Liver (tissue), 9 donors: Measurements from ENCODE around the gene SCAF1. TPM values are rescaled to one million over a fixed set of nuclear protein-coding genes. Genes with fewer than 3 reads are reported as not detected.

ENCODE experiments used
- DNase-seq: peaks from one replicate; pipeline ENCODE4 v3.0.0-alpha.2; 2017; ENCODE audit warnings: low spot score
- H3K27ac ChIP-seq, 2 donors: one replicate each; pipeline ENCODE4 v1.7.0; 2013; ENCODE audit warnings: inconsistent platforms in 2 of 2, low read length in 2 of 2, control low read depth in 1 of 2, low read depth in 1 of 2, mild to moderate bottlenecking in 1 of 2
- H3K27me3 ChIP-seq, 4 donors: one replicate each; pipeline versions ENCODE4 v1.6.1 to v1.7.0; 2013; ENCODE audit warnings: low read length in 3 of 4, inconsistent platforms in 1 of 4, mild to moderate bottlenecking in 1 of 4, moderate library complexity in 1 of 4; ENCODE audit not compliant: control insufficient read depth in 4 of 4, insufficient read depth in 4 of 4
- H3K36me3 ChIP-seq, 4 donors: one replicate each; pipeline versions ENCODE4 v1.6.1 to v1.7.0; 2013; ENCODE audit warnings: low read length in 3 of 4, mild to moderate bottlenecking in 3 of 4, low read depth in 1 of 4, moderate library complexity in 1 of 4; ENCODE audit not compliant: control insufficient read depth in 4 of 4, insufficient read depth in 3 of 4
- H3K4me1 ChIP-seq, 4 donors: one replicate each; pipeline versions ENCODE4 v1.6.1 to v1.7.0; 2013; ENCODE audit warnings: low read length in 3 of 4, mild to moderate bottlenecking in 3 of 4, moderate library complexity in 1 of 4; ENCODE audit not compliant: control insufficient read depth in 4 of 4, insufficient read depth in 4 of 4
- H3K4me3 ChIP-seq, 3 donors: one replicate each; pipeline versions ENCODE4 v1.6.1 to v1.7.0; 2013; ENCODE audit warnings: low read length in 3 of 3, control low read depth in 1 of 3, low read depth in 1 of 3, mild to moderate bottlenecking in 1 of 3
- H3K9ac ChIP-seq, 2 donors: one replicate each; pipeline ENCODE4 v1.7.0; 2013; ENCODE audit warnings: low read length in 2 of 2, mild to moderate bottlenecking in 2 of 2, moderate library complexity in 2 of 2, control low read depth in 1 of 2, low read depth in 1 of 2
- H3K9me3 ChIP-seq, 4 donors: one replicate each; pipeline versions ENCODE4 v1.6.1 to v1.7.0; 2013; ENCODE audit warnings: low read length in 3 of 4; ENCODE audit not compliant: control insufficient read depth in 4 of 4
- ATF3 ChIP-seq: IDR thresholded peaks from 2 replicates; pipeline ENCODE4 v1.6.1; 2016; ENCODE audit warnings: antibody characterized with exemption
- FOXA1 ChIP-seq: IDR thresholded peaks from 2 replicates; pipeline ENCODE4 v1.6.1; 2016; ENCODE audit warnings: antibody characterized with exemption
- FOXA2 ChIP-seq: IDR thresholded peaks from 2 replicates; pipeline ENCODE4 v1.6.1; 2016; ENCODE audit warnings: antibody characterized with exemption
- HNF4A ChIP-seq, 2 donors: conservative IDR thresholded peaks; 2 replicates each; pipeline ENCODE4 v1.6.1; 2016; ENCODE audit warnings: antibody characterized with exemption in 2 of 2, mild to moderate bottlenecking in 2 of 2
- HNF4G ChIP-seq: IDR thresholded peaks from 2 replicates; pipeline ENCODE4 v1.6.1; 2016; ENCODE audit warnings: antibody characterized with exemption
- JUND ChIP-seq, 2 donors: IDR thresholded peaks; 2 replicates each; pipeline ENCODE4 v1.6.1; 2016; ENCODE audit warnings: antibody characterized with exemption in 2 of 2
- RAD21 ChIP-seq, 2 donors: IDR thresholded peaks; 2 replicates each; pipeline ENCODE4 v1.6.1; 2016; ENCODE audit warnings: antibody characterized with exemption in 2 of 2, mild to moderate bottlenecking in 2 of 2
- REST ChIP-seq: IDR thresholded peaks from 2 replicates; pipeline ENCODE4 v1.6.1; 2016; ENCODE audit warnings: antibody characterized with exemption, mild to moderate bottlenecking
- RXRA ChIP-seq, 2 donors: IDR thresholded peaks; 2 replicates each; pipeline ENCODE4 v1.6.1; 2017 to 2018; ENCODE audit warnings: antibody characterized with exemption in 2 of 2, mild to moderate bottlenecking in 1 of 2
- SP1 ChIP-seq: IDR thresholded peaks from 2 replicates; pipeline ENCODE4 v1.6.1; 2018; ENCODE audit warnings: antibody characterized with exemption, mild to moderate bottlenecking
- TAF1 ChIP-seq: conservative IDR thresholded peaks from 2 replicates; pipeline ENCODE4 v1.6.1; 2016; ENCODE audit warnings: antibody characterized with exemption, mild to moderate bottlenecking
- YY1 ChIP-seq: IDR thresholded peaks from 2 replicates; pipeline ENCODE4 v1.6.1; 2016; ENCODE audit warnings: antibody characterized with exemption, mild to moderate bottlenecking
- WGBS: extraction: QIAGEN DNeasy Blood & Tissue Kit; methylation state at CpG from one replicate; pipeline ENCODE4 v1.1.7; 2013; 5-methylcytosine and 5-hydroxymethylcytosine counted together
- polyA plus RNA-seq, 2 donors: library from polyadenylated mRNA; stranded (reverse) in 1 of 2; unstranded in 1 of 2; fragments of 200-250 nt in 1 of 2; fragments of >200 nt in 1 of 2; fragmentation: Nextera tagmentation in 1 of 2; extraction: Ambion mirVana in 1 of 2; gene quantifications; one replicate each; pipeline versions ENCODE4 v1.2.1 to v1.2.3, GENCODE V29; 2013 to 2015
- total RNA-seq, 2 donors: library from RNA; depleted of rRNA; stranded (reverse); fragments of >200 nt; gene quantifications; one replicate each; pipeline ENCODE4 v1.2.3, GENCODE V29; 2014
- TF ChIP-seq, protein P1 (sequence below): IDR thresholded peaks from 2 replicates; pipeline ENCODE4 v1.6.1; 2016; ENCODE audit warnings: antibody characterized with exemption
- donor health status: healthy.
- donor health status: healthy.
- donor health status: healthy.
- donor health status: healthy.
- donor health status: healthy.

SCAF1 gene
- total and polyA plus RNA-seq, 4 donors: 4.6 to 17.6 (median 9.9) TPM

DNA sequence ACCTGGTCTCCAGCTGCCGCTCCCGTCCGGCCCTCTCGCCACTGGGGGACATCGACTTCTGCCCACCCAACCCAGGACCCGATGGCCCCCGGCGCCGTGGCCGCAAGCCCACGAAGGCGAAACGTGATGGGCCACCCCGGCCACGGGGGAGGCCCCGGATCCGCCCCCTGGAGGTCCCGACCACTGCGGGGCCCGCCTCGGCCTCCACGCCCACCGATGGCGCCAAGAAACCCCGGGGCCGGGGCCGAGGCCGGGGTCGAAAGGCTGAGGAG lies 44.4 kb upstream of the SCAF1 start:
- Histone ChIP-seq H3K9ac (no peak overlapping the region), H3K27me3 (no peaks in the 10 kb centered on the region), H3K36me3 (peaks cover 13 to 46% (median 20%) of the 10 kb centered on the region in 4 donors), H3K9me3 (no peaks in the 10 kb centered on the region), H3K4me1 (peaks cover 0 to 3% (median under 1%) of the 10 kb centered on the region in 4 donors), H3K4me3 (no peak overlapping the region), H3K27ac (no peak overlapping the region)
- TF ChIP-seq YY1: no peak
- no peak for TF ChIP-seq FOXA2
- TF ChIP-seq FOXA1: no peak
- TF ChIP-seq REST: no peak
- TF ChIP-seq HNF4A (conservative IDR thresholded peaks at IDR 0.05): no peak
- TF ChIP-seq HNF4G: no peak
- no peak for TF ChIP-seq RAD21 (IDR thresholded peaks at IDR 0.05)
- no peak for TF ChIP-seq SP1
- no peak for TF ChIP-seq ATF3
- no peak for TF ChIP-seq RXRA (IDR thresholded peaks at IDR 0.05)
- TF ChIP-seq, protein P1, sequence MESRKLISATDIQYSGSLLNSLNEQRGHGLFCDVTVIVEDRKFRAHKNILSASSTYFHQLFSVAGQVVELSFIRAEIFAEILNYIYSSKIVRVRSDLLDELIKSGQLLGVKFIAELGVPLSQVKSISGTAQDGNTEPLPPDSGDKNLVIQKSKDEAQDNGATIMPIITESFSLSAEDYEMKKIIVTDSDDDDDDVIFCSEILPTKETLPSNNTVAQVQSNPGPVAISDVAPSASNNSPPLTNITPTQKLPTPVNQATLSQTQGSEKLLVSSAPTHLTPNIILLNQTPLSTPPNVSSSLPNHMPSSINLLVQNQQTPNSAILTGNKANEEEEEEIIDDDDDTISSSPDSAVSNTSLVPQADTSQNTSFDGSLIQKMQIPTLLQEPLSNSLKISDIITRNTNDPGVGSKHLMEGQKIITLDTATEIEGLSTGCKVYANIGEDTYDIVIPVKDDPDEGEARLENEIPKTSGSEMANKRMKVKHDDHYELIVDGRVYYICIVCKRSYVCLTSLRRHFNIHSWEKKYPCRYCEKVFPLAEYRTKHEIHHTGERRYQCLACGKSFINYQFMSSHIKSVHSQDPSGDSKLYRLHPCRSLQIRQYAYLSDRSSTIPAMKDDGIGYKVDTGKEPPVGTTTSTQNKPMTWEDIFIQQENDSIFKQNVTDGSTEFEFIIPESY: no peak
- no peak for TF ChIP-seq JUND (IDR thresholded peaks at IDR 0.05)
- 97% methylated on average over 29 of the region's 29 CpGs for WGBS
- DNase-seq: no peak

- 95% methylated on average over 26 of the region's 26 CpGs for WGBS
- no peaks in the 10 kb centered on the region for H3K27me3 ChIP-seq
- H3K4me1 ChIP-seq: no peaks in the 10 kb centered on the region
- TF ChIP-seq TAF1: no peak
- TF ChIP-seq, protein P1: no peak
- no peak overlapping the region for H3K27ac ChIP-seq
- DNase-seq: no peak
- H3K9ac ChIP-seq: no peak overlapping the region
- H3K4me3 ChIP-seq: no peak overlapping the region
- no peaks in the 10 kb centered on the region for H3K9me3 ChIP-seq
- H3K36me3 ChIP-seq: peaks cover 18 to 40% (median 22%) of the 10 kb centered on the region in 4 donors
Measured at GRCh38 chr19:49599378-49600295, 42.4 kb upstream of the SCAF1 start.
